Prostate gland (tissue), 2 donors: Measurements from ENCODE around the gene ZRANB3.

Source experiments
- CTCF ChIP-seq, 4 experiments: fragments of 200-600 bp in 2 of 4; fragments of 450-650 bp in 2 of 4; sonication (generic) in 2 of 4; IDR thresholded peaks; 1 replicate in 3 of 4; 2 replicates in 1 of 4; pipeline ENCODE4 v1.5.1; 2016 to 2019; ENCODE audit warnings: antibody characterized with exemption in 4 of 4, mild to moderate bottlenecking in 2 of 4, moderate library complexity in 2 of 4
- POLR2A ChIP-seq: fragments of 450-650 bp; IDR thresholded peaks from one replicate; pipeline ENCODE4 v1.6.1; 2016; ENCODE audit warnings: antibody characterized with exemption, mild to moderate bottlenecking
- POLR2AphosphoS5 ChIP-seq: sonication (generic); formaldehyde crosslinking; IDR thresholded peaks from one replicate; pipeline ENCODE4 v1.6.1; 2017; ENCODE audit warnings: antibody characterized with exemption

- peak; percentile 33 for TF ChIP-seq POLR2AphosphoS5
- no peak for TF ChIP-seq POLR2A
- no peak for TF ChIP-seq CTCF (IDR thresholded peaks at IDR 0.05)
These were observed 367.7 kb downstream of the ZRANB3 start for GRCh38 chr2:135163306-135163705.
